ENCODE measurements around the gene SHISA3.

GRCh38 chr4:42404001-42404400, 6.7 kb downstream of the SHISA3 start:
- TF ChIP-seq CTCF (IDR thresholded peaks at IDR 0.05 in 8 of 11, conservative IDR thresholded peaks at IDR 0.05 in 3 of 11) (no peak), POLR2AphosphoS5 (IDR thresholded peaks at IDR 0.05) (no peak), POLR2A (IDR thresholded peaks at IDR 0.05) (no peak)

Measured in spleen (tissue), 7 donors.